GM18873 (cell line): ENCODE measurements around the gene TMOD4.
"Not testable (repeated sequence)": the region's sequence is repeated elsewhere in the genome, so short reads cannot be mapped to it uniquely, and the experiment has no call there.

Experiments
- ATAC-seq: cut with Tn5 transposase; IDR thresholded peaks from one replicate; pipeline ENCODE4 v1.9.1; 2021; ENCODE audit warnings: mild to moderate bottlenecking, moderate library complexity, moderate number of reproducible peaks; ENCODE audit not compliant: unreplicated experiment, low FRiP score

TMOD4 gene

DNA sequence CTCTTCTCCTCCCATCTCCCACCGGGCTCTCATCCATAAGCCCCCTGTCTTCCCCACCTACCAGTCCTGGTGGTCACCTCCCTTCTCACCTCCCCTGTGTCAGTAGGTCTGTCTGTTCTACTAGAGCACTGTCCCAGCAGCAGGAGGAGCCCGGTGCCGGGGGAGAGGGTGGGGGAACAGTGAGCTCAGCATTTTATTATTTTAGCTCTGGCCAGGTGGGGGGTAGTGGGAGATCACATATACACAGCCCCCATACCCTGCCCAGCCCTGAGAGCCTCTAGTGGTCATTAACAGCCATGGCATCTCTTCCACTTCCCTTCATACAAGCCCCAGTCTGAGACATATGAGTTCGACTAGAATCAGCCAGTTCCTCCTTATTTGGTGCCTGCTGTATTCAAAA is at the start of gene TMOD4:
TSS of gene TMOD4 (minus strand) at position 119 of the 400 bp plus-strand sequence. CDS start 1,106 bp downstream, outside the sequence.
- ATAC-seq: no peak

DNA sequence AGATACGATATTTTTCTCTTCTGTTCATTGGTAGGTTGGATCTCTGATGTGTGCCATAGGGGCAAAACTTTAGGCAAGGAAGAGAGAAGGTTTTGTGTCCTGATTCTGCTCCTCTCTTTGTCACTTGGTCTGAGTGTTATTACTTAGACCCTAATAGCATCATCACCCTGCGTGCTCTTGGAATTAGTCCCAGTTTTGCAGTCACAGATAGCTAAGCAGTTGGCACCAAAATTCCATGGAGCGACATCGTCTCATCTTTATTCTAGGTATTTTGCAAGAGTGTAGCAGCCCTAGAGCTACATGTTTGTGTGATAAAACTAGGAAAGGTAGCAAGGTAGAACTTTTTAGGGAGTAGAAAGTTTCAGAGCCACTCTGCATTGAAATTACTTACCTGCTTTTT is 46.3 kb upstream of the TMOD4 start:
- ATAC-seq: no peak

DNA sequence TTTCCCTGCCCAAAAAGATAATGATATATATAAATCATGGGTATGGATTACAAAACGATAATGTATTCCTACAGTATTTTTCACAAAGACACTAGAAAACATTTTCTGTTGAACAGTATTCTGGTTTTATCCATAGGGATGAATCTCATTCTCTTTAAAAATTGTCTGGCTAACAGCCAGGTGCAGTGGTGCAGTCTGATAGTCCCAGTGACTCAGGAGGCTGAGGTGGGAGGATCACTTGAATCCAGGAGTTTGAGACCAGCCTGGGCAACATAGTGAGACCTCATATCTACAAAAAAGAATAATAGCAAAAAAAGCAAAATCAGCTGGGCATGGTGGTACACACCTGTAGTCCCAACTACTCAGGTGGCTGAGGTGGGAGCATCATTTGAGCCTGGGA is 45.8 kb upstream of the TMOD4 start:
- no peak for ATAC-seq

DNA sequence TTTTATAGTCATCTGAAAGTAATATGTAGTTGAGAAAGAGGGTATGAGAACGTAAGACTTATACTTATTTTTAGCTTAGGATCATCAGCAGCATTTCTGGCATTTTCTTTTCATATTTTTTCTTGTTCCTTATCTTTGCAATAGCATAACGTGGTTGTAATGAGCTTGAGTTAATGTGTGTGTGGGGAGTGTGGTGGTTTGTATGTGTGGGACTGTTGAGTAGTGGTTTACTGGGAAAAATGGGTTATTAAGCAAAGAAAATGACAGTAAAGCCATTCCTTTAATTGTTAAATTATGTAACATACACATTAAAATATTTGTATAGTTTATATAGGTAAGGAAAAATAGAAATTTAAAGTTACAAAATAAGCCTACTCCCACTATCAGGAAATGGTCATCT is 37.8 kb upstream of the TMOD4 start:
- no peak for ATAC-seq

DNA sequence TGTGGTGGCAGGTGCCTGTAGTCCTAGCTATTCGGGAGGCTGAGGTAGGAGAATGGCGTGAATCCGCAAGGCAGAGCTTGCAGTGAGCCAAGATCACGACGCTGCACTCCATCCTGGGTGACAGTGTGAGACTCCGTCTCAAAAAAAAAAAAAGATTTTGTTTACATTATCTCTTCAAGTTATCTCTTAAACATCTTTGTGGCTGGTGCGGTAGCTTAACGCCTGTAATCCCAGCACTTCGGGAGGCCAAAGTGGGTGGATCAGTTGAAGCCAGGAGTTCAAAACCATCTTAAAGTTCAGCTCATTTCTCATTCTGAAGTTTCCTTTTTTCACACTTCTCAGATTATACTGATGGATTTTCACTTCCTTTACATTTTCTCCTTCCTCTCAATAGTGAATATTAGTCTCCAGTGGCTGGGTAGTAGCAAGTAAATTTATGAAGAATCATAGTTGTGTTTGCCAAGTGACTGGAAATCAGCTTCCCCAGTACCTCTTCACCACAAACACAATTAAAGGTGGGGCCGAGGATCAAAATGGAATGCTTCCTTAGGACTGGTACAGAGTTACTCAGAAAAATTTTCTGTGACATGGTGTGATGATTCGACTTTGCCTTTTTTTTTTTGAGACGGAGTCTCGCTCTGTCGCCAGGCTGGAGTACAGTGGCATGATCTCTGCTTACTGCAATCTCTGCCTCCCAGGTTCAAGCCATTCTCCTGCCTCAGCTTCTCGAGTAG is 36.4 kb upstream of the TMOD4 start:
- no peak for ATAC-seq

DNA sequence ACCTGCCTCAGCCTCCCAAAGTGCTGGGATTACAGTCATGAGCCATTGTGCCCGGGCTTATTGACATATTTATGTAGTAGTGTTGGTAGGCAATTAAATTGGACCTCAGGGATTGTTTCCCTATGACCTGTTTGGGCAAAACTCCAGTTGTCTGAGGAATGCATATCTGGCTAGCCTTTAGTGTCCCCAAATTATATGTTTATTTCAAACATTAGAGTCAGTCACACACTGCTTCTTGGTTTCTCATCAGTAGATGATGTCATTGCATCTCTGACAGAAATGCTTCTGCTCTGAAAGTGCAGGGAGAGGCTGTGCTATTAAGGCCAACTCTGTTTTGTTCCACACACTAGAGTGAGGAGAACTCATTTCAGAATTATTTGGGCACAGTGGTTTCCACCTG is 35.0 kb upstream of the TMOD4 start:
- ATAC-seq: no peak

DNA sequence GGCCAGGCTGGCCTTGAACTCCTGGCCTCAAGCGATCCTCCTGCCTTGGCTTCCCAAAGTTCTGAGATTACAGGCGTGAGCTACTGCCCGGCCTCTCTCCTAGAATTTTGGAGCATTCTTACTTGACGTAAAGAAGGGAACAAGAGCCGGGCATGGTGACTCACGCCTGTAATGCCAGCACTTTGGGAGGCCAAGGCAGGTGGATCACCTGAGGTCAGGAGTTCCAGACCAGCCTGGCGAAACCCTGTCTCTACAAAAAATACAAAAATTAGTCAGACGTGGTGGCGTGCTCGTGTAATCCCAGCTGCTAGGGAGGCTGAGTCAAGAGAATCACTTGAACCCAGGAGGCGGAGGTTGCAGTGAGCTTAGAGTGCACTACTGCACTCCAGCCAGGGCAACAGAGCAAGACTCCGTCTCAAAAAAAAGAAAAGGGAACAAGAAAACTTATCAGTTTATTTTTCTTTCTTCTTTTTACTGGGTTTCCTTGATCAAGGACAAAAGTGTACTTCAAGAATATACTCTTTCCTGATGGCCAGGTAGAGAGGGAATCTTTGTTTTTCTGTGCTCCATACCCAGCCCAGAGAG is 29.7 kb upstream of the TMOD4 start:
- not testable (repeated sequence) for ATAC-seq

DNA sequence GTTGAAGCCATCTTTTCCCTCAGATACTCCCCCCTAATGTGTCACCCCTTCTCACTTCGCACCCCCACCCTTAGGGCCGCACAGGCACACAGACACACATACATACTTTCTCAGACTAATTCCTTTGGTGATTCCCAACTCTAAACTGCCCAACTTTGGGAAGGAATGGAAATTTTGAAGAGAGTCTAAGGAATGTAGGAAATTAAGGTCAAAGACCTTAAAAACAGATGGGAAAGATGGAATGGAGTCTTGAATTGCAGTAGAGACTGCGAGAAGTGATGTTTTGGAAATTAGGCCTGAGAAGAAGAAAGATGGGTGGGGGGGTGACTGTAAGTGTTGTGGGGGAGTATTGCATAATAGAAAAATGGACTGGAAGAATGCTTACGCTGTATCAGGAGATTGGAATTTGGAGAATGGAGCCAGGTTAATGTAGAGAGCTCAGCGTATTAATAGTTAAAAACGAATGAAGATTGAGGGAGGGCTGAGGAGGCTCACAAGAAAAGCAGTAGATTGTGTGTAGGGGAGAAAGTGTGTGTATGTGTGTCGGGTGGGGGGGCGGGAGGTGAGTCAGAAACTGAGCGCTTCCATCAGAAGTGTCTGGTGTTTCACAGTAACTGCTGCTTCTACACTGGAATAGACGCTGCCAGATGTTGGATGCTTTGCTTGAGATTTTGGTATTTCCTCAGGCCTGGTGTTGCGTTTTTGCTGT is 24.2 kb upstream of the TMOD4 start:
- ATAC-seq: no peak

DNA sequence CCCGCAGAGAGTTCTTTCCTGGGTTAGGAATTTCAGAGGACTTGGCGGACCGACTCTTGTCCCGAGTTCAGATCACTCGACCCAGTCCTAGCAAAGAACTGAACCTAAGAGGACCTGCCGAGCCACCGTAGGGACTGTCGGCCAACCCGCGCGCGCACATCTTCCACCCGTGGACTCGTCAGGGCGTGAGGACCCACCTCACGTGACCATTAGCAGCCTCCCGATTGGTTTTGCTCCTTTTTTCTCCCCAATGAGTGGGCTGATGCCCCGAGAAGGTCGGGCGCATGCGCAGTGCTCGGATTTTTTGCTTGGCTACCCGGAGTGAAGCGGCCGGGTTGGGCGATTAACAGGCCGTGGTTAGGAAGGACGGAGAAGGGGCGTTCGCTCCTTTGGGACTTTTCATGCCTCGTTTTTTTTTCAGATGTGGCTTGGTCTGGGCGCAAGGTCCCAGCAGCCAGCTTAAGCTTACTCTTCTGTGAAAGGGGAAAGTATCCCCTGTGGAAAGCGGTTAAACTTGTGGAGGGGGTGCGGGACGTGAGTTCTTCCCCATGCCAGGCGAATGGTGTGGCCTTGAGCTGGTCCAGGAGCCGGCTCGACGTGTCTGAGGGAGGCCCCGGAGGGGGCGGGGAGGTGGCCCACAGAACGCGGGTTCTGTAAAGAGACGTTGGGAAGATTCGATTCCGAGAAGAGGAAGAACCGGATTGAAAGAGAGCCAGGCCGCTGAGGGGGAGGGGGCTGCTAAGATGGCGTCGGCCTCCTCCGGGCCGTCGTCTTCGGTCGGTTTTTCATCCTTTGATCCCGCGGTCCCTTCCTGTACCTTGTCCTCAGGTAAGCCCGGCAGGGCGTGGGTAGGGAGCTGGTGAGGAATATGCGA is 22.7 kb upstream of the TMOD4 start, which contains the start of gene PIP5K1A:
TSS of gene PIP5K1A (plus strand) at position 299 of the 874 bp plus-strand sequence. CDS start at position 744, 445 bp downstream.
- peak; percentile 81 for ATAC-seq

DNA sequence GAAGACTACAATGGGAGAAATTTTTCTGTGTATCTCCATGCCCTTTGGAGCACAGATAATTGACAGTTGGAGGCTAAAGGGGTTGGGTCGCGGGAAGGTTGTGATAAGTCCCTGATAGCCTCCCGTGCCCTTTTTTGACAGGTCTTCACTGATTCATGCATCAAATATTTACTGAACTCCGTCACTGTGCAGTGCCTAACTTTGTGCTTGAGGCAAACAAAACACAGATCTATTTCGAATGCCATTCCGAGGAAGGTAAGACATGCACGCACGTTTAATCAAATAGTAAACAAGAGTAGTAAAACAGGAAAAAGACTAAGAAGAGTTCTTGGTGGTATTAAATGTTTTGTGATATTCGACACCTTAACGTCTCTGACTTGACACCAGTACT is 22.1 kb upstream of the TMOD4 start:
- ATAC-seq: no peak

DNA sequence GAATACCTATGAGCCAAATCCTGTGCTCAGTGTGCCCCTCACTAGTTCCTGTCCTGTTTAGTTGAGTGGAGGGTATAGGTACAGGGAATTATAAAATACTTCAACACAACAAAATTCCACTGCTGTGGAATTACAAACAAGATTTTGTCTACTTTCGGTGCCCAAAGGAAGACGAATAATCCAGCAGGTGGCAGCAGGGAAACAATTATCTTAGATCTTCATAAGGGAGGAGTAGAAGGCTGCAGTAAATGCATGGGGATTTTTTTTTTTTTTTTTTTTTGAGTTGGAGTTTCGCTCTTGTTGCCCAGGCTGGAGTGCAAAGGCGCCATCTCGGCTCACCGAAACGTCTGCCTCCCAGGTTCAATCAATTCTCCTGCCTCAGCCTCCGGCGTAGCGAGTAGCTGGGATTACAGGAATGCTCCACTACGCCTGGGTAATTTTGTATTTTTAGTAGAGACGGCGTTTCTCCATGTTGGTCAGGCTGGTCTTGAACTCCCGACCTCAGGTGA is 20.6 kb upstream of the TMOD4 start:
- no peak for ATAC-seq

DNA sequence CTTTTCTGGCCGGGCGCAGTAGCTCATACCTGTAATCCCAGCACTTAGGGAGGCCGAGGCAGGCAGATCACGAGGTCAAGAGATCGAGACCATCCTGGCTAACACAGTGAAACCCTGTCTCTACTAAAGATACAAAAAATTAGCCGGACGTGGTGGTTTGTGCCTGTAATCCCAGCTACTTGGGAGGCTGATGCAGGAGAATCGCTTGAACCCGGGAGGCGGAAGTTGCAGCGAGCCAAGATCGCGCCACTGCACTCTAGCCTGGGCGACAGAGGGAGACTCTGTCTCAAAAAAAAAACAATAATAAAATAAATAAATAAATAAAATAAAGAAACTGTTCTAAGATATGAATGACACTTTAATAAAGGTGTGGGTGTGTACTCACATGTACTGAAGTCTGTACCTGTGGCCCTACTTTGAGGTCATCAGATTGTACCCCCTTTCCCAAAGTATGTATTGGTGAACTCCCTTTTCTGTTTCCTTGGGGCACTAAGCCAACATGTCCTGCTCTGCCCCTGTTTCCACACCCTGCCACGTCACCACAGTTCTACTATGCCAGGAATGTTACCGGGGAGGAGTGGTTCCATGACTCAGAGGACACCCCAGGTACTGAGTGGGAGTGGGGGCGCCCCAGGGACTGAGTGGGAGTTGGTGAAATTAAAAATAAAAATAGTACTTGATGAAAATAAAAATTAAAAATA is 19.3 kb upstream of the TMOD4 start:
- not testable (repeated sequence) for ATAC-seq

DNA sequence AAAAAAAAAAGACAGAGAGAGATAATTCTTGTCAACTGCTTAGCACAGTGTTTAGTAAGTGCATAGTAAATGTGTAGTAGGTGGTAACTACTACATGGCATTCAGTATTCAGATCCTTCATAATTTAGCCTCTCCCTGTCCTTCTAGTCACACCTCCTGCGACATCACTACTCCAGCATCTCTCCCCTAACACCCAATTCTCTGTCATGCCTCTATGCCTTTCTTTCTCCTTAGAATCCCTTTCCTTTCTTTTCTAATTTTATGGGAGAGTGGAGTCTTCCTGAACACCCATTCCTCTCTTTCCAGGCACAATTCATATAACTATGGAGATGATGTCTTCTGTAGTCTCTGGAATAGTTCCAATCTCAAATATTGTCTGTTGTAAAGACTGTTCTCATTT is 18.1 kb upstream of the TMOD4 start:
- ATAC-seq: no peak

DNA sequence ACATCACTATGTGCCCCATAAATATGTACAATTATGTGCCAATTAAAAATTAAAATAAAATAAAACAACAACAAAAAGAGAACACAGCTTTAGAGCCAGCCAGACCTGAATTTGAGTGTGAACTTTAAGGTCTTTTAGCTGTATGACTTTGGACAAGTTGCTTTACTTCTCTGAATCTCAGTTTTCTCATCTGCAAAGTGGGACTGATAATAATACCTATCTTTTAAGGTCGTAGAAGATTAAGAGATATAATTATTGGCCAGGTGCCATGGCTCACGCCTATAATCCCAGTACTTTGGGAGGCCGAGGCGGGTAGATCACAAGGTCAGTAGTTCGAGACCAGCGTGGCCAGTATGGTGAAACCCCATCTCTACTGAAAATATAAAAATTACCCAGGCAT is 17.5 kb upstream of the TMOD4 start:
- no peak for ATAC-seq

DNA sequence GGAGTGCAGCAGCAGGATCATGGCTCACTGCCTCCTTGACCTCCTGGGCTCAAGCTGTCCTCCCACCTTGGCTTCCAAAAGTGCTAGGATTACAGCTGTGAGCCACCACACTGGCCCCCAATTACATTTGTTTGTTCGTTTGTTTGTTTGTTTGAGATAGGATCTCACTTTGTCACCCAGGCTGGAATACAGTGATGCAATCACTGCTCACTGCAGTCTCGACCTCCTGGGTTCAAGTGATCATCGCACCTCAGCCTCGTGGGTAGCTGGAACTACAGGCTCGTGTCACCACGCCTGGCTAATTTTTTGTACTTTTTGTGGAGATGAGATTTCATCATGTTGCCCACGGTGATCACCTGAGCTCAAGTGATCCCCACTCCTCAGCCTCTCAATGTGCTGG is 16.3 kb upstream of the TMOD4 start:
- ATAC-seq: no peak

DNA sequence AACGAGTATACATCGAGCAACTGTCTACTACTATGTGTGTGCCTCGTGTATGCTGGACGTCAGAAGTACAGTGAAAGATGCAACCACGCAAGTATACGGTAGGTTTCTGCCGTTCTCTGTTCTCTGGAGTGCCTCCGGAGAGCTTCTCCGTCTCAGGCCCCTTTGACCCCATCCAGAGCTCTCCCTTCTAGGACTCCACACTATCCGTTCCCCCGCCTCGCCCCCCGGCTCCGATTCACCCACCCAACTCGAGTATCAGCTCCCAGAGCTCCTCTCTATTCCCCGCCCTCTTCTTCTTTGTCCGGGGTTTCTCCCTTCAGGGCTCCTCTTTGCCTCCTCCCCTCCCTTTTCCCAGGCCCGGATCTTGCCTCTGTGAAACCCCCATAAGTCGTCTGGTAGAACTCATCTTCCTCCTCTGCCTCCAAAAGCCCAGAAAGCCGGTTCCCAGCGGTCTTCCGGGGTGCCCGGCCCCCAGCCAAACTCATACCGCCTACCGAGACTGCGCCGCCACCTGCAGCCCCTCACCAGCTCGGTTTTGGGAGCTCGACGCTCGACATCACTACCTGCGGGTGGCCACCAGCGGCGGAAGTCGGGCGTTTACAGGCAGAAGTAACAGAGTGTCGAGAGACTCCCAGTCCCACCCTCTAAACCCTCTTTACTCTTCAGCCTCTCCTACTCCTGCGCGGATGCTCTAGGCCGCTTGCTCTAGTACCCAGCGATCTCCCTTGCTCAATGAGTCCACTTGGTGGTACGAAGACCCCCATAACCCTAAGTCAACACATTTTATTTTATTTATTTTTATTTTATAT is 14.1 kb upstream of the TMOD4 start, which contains the start of gene VPS72:
TSS of gene VPS72 (minus strand) at position 561 of the 809 bp plus-strand sequence. CDS start at position 485, 76 bp downstream.
- peak; percentile 77 for ATAC-seq

DNA sequence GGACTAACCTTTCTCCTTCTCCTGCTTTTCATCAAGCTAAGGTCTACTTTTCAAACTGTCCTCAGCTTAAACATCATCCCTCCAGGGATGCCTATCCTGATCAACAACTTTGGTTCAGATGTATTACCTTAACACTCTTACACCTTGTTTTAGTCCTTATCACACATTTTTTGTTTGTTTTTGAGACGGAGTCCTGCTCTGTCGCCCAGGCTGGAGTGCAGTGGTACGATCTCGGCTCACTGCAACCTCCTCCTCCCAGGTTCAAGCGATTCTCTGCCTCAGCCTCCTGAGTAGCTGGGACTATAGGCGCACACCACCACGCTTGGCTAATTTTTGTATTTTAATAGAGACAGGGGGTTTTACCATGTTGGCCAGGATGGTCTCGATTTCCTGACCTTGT is 12.9 kb upstream of the TMOD4 start:
- ATAC-seq: not testable (repeated sequence)

DNA sequence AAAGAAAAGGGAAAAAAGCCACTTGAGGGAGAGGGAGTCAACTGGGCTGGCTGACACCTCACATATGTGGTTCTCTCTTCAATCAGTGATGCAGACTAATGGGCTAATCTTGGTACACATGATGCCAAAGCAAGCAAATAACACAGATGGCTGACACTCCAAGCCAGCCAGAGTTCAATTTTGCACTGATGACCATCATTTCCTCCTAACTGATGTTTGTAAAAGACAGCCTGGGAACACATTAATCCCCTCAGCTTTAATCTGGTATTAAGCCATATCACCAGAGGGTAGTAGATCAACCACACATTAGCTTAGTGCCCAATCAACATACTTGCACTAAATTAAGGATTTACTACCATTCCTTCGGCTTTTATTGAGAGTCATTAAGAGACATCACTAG is 11.4 kb upstream of the TMOD4 start:
- no peak for ATAC-seq

DNA sequence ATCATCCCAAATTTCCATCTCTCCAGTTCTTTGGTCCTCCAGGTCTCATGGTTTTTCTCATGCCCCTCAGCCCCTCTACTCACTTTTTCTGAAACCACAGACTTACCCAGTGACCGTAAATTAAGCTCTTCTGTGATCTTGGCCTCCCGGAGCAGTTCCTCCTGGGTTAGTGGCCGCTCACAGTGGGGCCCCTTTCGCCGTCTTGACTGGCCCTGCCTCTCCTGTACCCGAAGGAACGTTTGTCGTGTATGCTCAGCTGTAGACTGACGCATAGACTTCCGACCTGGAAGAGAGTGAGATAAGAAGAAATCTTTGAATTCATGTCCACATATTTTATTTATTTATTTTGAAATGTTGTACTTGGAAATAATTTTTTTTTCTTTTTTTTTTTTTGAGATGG is 8.4 kb upstream of the TMOD4 start:
- no peak for ATAC-seq
